GM23338 (cell line): ENCODE data around the gene HSD11B1L.

ENCODE experiments used
- CREB1 ChIP-seq: fragments of 250-450 bp; sonication (Bioruptor Pico); IDR thresholded peaks from 2 replicates; pipeline ENCODE4 v1.5.0; 2020; ENCODE audit warnings: low read depth, mild to moderate bottlenecking, moderate library complexity
- CTCF ChIP-seq, 2 experiments: fragments of 200-600 bp in 1 of 2; sonication (generic) in 1 of 2; conservative IDR thresholded peaks; 2 replicates each; pipeline versions ENCODE4 v1.5.1 to v1.6.1; 2016 to 2017; ENCODE audit warnings: antibody characterized with exemption in 2 of 2, low read depth in 2 of 2, mild to moderate bottlenecking in 2 of 2, moderate library complexity in 1 of 2
- EZH2 ChIP-seq: fragments of 200-600 bp; sonication (generic); IDR thresholded peaks from one replicate; pipeline ENCODE4 v1.8.0; 2017; ENCODE audit warnings: antibody characterized with exemption, mild to moderate bottlenecking, low read depth; ENCODE audit not compliant: unreplicated experiment

DNA sequence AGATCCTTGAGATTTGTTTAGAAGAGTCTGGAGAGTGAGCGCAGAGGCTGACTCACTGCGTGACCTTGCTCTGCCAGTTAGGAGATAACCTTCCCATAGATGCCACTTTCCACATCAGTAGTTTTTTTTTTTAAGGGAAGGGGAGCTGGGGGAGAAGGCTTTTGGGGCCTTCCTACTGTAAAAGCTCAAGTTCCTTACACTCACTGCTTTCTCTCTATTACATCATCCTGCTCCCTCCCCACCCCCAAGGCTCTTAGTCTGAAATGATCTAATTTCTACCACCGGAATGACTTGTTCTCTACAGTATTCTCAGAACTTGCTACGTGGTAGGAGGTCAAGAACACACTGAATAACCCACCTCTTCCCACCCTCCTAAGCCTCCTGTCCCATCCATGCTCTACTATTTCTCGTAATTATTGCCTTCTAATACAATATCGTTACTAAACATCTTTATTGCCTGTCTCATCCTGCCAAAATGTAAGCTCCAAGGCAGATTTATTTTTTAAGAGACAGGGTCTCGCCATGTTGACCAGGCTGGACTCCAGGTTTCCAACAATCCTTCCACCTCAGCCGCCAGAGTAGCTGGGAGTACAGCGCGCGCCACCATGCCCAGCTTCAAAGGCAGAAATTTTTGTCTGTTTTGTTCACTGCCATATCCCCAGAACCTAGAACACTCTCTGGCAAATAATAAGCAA is 37.9 kb downstream of the HSD11B1L start:
- TF ChIP-seq CTCF (conservative IDR thresholded peaks at IDR 0.05; ENCODE audit: low read depth in 2 of 2) (no peak), CREB1 (no peak), EZH2 (no peak)
